A204.1 (cell line): ENCODE results near the gene CPD.
"Not testable (repeated sequence)": the region's sequence is repeated elsewhere in the genome, so short reads cannot be mapped to it uniquely, and the experiment has no call there.

Experiments
- FAIRE-seq: peaks from 2 replicates; lab custom pipeline; 2012; peaks lifted over from hg19 to GRCh38; lab: Jason Lieb, UNC

The CPD gene

DNA sequence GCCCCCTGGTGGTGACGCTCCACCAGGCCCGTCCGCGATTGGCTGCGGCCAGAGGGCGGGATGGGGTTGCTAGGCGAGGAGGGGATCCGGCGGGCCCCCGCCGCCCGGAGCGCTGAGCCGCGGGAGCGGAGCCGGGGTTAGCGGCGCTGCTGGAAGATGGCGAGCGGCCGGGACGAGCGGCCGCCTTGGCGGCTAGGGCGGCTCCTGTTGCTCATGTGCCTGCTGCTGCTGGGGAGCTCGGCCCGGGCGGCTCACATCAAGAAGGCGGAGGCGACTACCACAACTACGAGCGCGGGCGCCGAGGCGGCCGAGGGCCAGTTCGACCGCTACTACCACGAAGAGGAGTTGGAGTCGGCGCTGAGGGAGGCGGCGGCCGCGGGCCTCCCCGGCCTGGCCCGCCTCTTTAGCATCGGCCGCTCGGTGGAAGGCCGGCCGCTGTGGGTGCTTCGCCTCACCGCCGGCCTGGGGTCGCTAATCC is at the start of gene CPD:
Gene CPD (plus strand): TSS at position 103 of the 478 bp plus-strand sequence. CDS start 54 bp downstream, at position 157.
- FAIRE-seq: no peak

DNA sequence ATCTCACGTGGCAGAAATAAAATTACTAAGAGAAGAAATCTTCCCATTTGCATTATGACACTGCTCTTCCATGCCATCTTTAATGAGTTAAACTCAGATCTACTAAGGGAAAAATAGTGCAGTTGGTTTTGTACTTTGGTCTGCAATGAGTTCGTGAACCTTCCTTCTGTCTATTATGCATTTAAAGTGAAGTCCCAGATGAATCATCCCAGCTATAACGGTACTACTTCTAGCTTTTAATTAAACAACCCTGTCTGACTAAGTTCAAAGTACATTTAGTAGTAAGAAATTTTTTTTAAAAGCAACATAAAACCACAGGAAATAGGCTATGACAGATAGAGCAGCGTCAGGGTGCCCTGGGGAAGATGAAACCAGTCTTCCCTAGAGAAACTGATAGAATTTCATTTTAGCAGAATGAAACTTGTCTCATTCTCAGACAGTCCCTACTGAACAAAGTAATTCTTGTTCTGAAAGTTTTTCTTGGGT is 46.6 kb upstream of the CPD start:
- no peak for FAIRE-seq

DNA sequence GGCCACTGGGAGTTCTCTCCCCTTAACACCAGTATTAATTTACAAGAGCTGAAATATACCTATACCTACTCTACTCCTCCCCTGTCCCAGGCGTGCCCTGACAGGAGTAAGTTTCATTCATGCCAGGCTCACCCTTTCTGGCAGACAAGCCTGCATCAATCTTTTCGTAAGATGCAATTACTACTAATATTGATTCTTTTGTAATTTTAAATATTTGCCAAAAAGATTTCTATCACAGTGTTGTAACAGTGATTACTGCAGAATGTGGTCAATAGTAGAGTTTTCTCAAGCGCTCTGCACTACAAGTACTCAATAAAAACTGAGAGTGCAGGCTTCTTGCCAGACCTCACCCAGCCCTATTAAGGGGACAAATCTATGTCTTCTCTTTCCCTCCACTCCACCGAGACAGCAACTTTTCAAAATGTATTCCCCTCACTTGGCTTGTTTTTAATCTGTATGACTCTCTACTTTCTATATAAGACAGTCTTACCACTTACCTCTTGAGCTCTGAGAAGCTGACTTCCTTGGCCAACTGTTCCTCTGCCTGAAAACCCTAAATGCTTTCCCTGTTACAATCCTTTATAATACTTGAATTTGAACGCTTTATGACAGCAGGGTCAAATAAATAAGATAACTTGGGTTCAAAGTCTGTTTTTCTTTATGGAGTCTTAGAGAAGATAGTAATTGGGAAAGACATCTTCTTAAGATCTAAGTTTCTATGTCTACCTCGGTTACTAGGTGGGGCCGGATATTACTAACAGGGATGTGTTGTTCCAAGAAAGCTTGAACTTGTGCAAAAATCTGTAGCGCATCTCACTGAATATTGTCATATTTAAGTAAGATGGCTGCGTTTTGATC is 45.0 kb upstream of the CPD start, which contains the start of gene TMIGD1:
Gene TMIGD1 (minus strand): TSS at position 555 of the 858 bp plus-strand sequence. CDS start 1,924 bp downstream, outside the sequence.
- no peak for FAIRE-seq

DNA sequence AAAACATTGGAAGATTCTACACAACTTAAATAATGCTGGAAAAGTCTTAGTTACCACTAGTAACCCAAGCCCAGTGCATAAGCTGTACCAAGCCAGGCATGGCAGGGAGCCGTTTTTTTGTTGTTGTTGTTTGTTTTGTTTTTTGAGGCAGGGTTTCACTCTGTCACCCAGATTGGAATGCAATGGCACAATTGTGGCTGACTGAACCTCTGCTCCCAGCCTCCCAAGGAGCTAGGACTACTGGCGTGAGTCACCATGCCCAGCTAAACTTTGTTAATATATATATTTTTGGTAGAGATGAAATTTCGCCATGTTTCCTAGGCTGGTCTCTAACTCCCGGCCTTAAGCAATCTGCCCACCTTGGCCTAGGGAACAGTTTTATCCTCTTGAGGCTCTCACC is 44.3 kb upstream of the CPD start:
- no peak for FAIRE-seq

DNA sequence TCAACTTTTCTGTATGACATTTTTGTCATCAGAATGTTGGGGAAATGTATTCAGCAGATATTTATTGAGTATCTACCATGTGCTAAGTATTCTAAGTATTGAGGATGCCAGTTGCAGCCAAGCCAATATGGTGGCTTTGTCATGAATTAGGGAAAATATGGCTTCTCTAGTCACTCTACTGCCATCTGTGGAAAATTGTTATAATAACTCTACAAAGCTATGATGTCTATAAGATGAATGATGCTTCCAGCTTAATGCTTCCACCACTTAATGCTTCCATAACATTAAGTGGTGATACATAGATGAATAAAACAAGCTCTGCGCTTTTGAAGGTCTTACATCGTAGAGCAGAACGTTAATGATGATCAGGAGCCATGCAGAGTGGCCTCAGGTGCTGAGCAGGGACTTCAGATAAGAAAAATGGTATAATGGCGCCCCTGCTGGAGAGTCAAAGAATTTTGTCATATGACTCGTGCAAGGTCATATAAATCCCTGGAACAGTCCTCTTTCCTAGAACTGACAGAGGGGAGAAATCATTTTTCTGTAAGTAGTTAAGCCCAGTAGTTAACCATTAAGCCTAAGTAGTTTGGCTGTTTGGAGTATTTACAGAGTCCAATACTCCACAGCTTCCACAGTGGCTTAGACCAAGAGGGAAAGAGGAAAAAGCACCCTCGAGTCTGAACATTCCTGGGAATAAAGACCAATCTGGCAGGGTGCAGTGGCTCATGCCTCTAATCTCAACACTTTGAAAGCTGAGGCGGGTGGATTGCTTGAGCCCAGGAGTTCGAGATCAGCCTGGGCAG is 42.2 kb upstream of the CPD start:
- FAIRE-seq: no peak

DNA sequence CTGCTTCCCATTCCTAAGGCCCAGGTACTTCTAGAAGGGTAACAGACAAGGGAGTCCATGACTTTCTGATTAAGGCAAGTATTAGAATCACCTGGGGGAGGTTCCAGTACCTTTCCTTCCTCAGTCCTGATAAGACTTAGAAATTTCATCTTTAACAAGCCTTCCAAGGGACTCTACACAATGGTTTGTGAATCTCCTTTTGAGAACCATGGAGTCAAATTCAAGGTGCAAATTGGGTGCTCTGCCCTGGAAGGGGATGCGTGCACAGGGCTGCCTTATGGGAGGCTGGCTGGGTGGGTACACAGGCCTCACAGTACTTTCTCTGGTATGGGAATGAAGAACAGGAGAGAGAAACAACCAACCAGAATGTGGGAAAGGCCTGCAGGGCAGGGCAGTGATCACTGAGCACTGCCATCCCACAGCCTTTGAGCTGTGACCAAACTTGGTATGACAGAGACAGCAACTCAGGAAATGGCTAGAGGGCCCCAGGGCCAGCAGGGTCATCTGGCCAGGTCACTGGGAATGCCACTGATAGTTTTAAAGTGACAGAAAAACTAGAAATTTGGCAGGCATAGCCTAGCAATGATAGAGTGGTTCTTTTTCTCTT is 41.2 kb upstream of the CPD start:
- FAIRE-seq: no peak

DNA sequence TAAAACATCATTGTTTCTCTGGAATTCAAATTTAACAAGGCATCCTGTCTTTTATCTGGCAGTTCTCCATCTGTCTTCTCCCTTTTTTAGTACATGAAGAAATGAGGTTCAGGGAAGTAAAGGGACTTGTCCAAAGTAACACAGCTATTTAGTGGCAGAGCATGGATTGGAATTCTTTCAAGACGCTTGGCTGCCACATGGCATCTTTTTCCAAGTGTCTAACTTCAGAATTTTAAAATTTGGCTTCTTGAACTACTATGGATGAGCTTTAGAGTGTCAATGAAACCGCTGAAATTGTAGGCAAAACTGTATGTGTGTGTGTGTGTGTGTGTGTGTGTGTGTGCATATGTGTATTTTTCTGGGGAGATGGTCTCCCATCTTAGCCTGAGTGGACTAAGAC is 39.6 kb upstream of the CPD start:
- no peak for FAIRE-seq

DNA sequence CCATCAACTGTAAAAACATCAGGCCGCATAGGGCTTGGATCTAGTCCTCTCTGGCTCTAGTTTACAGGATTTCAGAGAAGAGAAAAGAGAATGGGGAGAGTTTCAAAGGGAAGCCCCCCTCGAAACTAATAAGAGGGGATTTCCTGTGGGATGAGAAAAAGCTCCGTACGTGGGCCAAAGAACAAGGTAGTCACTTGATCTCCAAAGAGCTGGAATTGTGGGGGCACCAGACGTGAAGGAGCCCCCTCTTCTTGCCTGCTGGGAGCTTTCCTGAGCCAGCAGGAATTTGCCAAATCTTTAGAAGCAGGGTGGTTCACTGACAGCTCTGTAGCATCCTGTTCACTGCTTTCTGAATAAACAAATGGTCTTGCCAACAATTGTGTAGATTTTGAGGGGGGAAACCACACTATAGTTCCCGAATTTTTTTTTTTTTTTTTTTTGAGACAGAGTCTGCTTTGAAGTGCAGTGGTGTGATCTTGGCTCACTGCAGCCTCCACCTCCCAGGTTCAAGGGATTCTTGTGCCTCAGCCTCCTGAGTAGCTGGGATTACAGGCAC is 37.8 kb upstream of the CPD start:
- no peak for FAIRE-seq

DNA sequence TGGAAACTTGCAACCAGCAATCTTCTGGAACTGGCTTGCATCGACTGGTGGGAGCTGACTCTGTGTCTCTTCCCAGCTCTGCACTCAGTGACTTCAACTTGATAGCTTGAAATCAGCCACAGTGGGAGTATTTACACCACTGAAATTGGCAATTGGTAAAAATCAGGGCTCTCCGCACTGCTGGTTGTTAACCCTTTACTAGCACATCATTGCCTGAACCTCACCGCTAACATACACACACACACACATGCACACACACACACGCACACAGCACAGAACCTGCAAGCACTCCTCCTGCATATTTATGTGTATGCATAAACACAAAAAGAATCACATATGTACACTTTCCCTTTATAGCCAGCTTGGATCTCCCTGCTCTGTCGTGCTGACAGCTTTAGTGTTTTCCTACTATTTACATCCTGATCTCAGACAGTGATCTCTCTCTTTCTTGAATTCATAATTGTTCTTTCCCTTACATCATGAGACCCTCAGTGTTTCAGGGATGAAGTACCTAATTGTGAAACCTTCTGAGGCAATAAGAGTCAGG is 37.0 kb upstream of the CPD start:
- FAIRE-seq: no peak

DNA sequence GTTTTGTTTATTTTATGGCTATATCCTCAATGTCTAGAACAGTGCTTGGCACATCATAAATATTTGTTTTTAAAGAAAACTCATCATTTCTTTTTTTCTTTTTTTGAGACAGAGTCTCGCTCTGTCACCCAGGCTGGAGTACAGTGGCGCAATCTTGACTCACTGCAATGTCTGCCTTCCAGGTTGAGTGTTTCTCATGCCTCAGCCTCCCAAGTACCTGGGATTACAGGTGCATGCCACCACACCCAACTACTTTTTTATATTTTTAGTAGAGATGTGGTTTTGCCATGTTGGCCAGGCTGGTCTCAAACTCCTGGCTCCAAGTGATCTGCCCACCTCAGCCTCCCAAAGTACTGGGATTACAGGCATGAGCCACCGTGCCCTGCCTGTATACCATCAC is 35.5 kb upstream of the CPD start:
- FAIRE-seq: not testable (repeated sequence)

DNA sequence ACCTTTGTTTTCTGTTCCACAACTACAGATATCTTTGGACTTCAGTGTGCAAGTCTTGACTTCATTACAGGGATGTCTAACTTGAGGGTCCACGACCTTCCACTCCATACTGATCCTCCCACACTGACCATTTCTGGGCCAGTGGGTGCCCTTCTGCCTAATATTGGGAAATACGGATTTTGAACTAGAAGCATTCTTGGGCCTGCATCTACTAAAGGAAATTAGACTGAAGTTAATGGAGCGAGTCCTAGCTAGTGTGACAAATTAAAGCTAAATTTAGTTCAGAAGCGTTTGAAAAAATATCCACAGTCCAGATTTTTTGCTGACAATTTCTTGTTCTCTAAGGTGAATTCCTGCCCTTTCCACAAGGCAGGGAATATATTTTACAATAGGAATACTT is 34.9 kb upstream of the CPD start:
- no peak for FAIRE-seq

DNA sequence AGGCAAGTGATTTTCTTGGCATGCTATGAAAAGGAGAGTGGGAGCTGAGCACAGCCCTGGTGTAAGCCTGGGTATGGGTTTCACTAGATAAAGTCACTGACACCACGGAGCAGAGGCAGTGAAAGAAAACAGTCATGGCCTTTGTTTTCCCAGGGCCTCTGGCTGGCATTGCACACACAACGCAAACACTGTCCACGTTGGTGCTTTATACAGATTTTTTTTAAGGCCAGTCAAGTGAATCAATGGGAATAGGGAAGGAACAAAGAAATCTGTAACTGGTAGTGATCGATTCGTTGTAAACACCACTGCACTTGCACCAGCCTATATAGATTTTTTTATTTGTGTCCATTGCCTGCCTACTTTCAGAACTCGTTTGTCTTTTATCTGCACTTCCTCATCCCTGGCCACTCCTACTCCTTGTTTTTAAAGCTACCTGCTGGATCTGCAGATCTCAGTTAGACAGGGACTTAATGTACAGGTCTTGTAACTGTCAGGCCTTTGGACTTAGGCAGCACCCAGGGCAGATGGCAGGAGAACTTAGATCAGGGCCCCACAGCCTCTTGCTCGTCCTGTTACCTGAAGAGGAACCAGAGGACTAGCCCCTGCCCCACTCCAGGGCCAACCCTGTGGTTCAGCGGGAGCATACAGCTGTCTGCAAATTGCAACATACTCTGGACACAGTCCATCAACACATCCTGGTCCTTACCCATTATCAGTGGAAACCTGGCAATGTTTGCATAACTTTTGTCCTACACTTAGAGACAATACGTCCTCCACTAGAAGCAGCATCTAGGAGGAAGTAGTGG is 34.2 kb upstream of the CPD start:
- no peak for FAIRE-seq

DNA sequence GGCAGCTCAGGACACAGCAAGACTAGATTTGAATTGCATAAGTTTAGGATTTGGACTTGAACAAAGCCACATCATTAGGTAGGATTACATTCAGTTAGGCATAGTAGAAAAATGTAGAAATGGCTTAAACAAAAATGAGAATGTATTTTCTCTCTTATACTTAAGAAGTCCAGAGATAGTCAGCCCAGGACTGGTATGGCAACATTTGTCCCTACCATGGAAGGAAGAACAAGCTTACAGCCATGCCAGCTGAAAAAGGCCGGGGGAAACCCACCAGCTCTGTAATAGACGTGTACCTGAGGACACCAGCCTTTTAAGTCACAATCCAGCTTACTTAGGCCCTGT is 33.7 kb upstream of the CPD start:
- no peak for FAIRE-seq

DNA sequence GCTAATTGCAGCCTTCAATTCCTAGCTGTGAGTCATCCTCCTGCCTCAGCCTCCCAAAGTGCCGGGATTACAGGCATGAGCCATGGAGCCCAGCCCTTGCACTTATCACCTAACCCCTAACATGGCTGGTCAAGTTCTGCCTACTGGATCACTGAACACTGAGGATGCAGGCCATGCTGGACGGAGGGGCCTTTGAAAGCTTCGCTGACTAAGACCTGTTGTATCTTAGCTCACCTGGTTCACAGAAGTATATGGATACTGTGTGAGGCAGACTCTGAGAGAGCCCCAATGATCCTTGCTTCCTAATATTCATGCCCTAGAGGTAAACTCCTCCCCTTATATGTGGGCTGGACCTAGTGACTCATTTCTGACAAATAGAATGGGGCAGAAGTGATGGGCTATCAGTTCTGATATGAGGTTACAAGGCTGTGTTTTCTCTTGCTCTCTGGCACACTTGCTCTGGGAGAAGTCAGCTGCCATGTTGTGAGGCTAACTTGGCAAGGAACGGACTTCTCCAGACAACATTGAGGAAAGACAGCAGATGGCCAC is 33.1 kb upstream of the CPD start:
- FAIRE-seq: no peak

DNA sequence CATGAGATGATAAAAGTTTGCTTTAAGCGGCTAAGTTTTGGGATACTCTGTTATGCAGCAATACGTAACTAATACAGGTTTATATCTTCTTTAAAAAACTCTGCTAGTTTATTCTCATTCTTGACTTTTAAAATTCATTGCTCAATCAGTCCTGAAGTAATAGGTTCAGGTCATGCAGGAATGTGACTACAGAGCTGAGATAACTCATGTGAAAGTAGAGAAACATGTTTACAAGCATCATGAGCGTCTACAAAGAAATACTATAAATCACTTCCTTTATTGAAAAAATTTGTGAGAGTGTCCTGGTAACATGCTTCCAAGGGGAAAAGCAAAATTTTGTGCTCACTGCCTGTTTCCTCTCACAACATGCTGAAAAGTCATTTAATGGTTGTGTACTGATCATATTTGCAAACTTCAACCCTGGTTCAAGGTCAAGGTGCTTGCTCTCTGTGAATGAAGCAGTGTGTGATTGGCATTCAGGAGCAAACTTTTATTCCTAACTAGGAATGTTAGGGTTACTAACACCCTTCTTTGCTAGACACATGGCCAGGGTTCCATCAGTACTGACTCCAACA is 32.4 kb upstream of the CPD start:
- FAIRE-seq: no peak

DNA sequence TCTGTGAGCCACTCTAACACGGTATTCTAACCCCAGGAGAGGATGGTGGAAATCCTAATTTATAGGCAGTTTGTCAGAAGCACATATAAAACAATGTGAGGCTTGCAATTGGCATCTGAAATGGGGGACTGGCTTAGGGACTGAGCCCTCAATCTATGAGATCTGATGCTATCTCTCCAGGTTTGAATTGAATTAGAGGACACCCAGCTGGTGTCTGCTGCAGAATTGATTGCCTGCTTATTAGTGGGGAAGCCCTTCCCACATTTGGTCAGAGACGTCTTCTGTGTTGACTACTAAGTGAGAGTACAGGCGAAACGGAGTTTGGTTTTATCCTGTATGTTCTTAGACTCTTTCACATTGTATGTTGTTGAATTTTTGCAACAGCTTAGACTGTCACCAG is 31.2 kb upstream of the CPD start:
- no peak for FAIRE-seq

DNA sequence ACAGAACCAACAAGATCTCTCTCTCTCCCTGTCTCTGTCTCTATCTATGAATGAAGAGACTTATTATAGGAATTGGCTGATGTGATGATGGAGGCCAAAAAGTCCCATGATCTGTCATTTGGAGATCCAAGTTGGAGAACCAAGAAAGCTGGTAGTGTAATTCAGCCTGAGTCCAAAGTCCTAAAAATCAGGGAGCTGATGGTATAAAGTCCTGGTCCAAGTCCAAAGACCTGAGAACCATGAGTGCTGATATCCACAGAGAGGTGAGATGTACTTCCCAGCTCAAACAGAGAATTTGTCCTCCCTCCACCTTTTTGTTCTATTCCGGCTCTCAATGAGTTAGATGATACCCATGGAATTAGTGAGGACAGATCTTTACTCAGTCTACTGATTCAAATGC is 29.5 kb upstream of the CPD start:
- FAIRE-seq: no peak

DNA sequence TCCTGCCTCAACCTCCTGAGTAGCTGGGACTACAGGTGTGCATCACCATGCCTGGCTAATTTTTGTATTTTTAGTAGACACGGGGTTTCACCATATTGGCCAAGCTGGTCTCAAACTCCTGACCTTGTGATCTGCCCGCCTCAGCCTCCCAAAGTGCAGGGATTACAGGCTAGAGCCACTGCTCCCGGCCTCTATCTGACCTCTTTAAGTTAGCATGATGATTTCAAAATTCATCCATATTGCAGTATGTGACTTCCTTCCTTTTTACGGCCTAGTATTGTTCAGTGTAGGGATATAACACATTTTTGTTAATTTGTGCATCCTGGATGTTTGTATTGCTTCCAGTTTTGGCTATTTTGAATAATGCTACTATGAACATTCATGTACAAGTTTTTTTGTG is 27.5 kb upstream of the CPD start:
- not testable (repeated sequence) for FAIRE-seq

DNA sequence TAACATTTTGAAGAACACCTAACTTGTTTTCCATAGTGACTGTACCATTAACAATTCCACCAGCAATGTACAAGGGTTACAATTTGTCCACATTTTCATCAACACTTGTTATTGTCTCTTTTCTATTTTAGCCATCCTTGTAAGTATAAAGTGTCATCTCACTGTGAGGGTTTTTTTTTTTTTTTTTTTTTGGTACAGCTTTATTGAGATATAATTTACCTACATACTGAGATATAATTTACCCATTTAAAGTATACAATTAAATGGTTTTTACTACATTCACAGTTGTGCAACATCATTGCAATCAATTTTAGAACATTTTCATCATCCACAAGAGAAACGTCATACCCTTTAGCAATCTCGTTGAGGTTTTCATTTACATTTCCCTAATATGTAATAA is 27.0 kb upstream of the CPD start:
- FAIRE-seq: no peak

DNA sequence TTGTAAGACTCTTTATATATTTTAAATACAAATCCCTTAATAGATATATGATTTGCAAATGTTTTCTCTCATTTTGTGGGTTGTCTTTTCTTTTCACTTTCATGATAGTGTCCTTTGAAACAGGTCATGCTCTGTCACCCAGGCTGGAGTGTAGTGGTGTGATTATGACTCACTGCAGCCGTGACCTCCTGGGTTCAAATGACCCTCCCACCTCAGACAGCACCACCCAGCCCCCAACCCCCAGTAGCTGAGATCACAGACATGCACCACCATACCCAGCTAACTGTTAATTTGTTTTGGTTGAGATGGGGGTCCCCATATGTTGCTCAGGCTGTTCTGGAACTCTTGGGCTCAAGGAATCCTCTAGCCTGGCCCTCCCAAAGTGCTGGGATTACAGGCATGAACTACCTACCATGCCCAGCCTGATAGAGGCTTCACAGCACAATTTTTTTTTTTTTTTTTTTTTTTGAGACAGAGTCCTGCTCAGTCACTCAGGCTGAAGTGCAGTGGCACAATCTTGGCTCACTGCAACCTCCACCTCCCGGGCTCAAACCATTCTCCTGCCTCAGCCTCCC is 26.4 kb upstream of the CPD start:
- no peak for FAIRE-seq
